ENCODE data around the gene DPYSL3.

GRCh38 chr5:147415651-147416050 is 94.2 kb downstream of the DPYSL3 start:
- TF ChIP-seq EP300 (IDR thresholded peaks at IDR 0.05; ENCODE audit: low read depth) (no peak), CTCF (IDR thresholded peaks at IDR 0.05) (no peak), POLR2A (IDR thresholded peaks at IDR 0.05) (no peak), POLR2AphosphoS5 (IDR thresholded peaks at IDR 0.05) (no peak)

All from transverse colon (tissue), 4 donors.